Chondrocyte (in vitro differentiated cells): ENCODE measurements around the gene RNF40. TPM values are rescaled to one million over a fixed set of nuclear protein-coding genes. Genes with fewer than 3 reads are reported as not detected.
"Not testable (repeated sequence)": the region's sequence is repeated elsewhere in the genome, so short reads cannot be mapped to it uniquely, and the experiment has no call there.

Source experiments
- DNase-seq: peaks from one replicate; pipeline ENCODE4 v3.0.0; 2021; ENCODE audit warnings: mixed read lengths, low spot score
- H3K27ac Mint-ChIP-seq: one replicate; pipeline ENCODE4 v1.8.0; 2021; ENCODE audit warnings: mild to moderate bottlenecking, moderate library complexity, mixed read lengths; ENCODE audit not compliant: unreplicated experiment
- H3K27me3 Mint-ChIP-seq: 2 replicates; pipeline ENCODE4 v1.8.0; 2021; ENCODE audit warnings: low read depth, mixed read lengths
- H3K36me3 Mint-ChIP-seq: 2 replicates; pipeline ENCODE4 v1.8.0; 2021; ENCODE audit warnings: low read depth, mixed read lengths
- H3K4me1 Mint-ChIP-seq: 2 replicates; pipeline ENCODE4 v1.8.0; 2021; ENCODE audit warnings: low read depth, mild to moderate bottlenecking, mixed read lengths
- H3K4me3 Mint-ChIP-seq: one replicate; pipeline ENCODE4 v1.8.0; 2021; ENCODE audit warnings: mild to moderate bottlenecking, moderate library complexity, mixed read lengths; ENCODE audit not compliant: unreplicated experiment
- H3K9me3 Mint-ChIP-seq: 2 replicates; pipeline ENCODE4 v1.8.0; 2021; ENCODE audit warnings: low read depth, mixed read lengths
- total RNA-seq: library from RNA; stranded (reverse); gene quantifications from 3 replicates; pipeline ENCODE4 v1.2.1, GENCODE V29; 2021
- TF ChIP-seq, protein P1 (sequence below): fragments of 200-600 bp; sonication (generic); IDR thresholded peaks from 2 replicates; pipeline ENCODE4 v1.5.0; 2021; ENCODE audit warnings: antibody characterized with exemption, mild to moderate bottlenecking, moderate library complexity

The RNF40 gene
- total RNA-seq, 1 donor from 2014 or later = 71.1 TPM

DNA sequence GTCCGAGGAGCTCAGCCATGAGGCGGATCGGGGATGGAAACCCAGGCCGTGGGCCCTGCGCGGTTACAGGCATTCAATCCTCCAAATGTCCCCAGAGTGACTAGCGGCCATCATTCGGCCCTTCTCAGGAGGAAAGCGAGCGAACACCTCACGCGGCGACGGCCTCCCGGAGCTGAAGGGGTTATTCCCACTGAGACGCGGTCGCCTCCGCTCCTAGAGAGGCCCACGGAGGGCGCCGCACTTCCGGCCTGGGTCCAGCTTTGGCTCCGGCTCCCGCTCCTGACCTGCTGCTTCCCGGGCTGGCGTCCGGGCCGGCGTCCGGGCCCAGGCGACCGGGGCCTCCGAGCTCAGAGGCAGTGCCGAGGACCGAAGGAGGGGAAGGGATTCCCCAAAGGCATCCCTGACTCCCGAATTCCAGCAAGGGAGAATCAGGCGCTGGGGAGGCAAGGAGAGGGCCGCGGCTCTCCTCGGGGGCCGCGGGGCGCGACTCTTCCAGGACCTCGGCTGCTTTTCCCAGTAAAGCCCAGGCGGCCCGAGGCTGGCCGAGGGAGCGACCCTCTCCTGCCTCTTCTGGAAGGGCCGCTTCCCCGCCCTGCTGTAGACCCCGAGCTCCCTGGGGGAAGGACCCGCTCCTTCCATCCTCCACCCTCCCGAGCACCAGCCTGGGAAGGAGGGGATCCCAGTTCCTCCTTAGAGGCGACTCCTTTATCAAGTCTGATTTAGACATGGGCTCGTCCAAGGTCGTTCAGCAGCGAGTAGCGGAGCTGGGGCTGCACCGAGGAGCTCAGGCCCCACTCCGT is 43.4 kb downstream of the RNF40 start:
- H3K4me3 Mint-ChIP-seq = peak overlapping the region; percentile 79
- TF ChIP-seq, protein P1, sequence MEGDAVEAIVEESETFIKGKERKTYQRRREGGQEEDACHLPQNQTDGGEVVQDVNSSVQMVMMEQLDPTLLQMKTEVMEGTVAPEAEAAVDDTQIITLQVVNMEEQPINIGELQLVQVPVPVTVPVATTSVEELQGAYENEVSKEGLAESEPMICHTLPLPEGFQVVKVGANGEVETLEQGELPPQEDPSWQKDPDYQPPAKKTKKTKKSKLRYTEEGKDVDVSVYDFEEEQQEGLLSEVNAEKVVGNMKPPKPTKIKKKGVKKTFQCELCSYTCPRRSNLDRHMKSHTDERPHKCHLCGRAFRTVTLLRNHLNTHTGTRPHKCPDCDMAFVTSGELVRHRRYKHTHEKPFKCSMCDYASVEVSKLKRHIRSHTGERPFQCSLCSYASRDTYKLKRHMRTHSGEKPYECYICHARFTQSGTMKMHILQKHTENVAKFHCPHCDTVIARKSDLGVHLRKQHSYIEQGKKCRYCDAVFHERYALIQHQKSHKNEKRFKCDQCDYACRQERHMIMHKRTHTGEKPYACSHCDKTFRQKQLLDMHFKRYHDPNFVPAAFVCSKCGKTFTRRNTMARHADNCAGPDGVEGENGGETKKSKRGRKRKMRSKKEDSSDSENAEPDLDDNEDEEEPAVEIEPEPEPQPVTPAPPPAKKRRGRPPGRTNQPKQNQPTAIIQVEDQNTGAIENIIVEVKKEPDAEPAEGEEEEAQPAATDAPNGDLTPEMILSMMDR = peak; percentile 39
- H3K4me1 Mint-ChIP-seq = peaks cover 19% of the 10 kb centered on the region
- peak; percentile 96 for DNase-seq
- H3K27me3 Mint-ChIP-seq = no peaks in the 10 kb centered on the region
- H3K9me3 Mint-ChIP-seq = no peaks in the 10 kb centered on the region
- H3K27ac Mint-ChIP-seq = peak overlapping the region; percentile 88
- no peaks in the 10 kb centered on the region for H3K36me3 Mint-ChIP-seq

DNA sequence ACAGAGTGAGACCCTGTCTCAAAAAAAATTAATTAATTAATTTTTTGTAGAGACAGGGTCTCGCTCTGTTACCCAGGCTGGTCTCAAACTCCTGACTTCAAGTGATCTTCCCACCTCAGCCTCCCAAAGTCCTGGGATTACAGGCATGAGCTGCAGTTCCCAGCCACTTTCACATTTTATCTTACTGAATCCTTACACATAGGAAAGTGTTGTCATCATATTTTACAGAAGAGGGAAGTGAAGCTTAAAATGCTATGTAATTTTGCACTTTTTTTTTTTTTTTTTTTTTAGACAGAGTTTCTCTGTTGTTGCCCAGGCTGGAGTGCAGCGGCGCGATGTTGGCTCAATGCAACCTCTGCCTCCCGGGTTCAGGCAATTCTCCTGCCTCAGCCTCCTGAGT is 46.0 kb downstream of the RNF40 start:
- no peak overlapping the region for H3K27ac Mint-ChIP-seq
- H3K4me3 Mint-ChIP-seq = no peak overlapping the region
- no peaks in the 10 kb centered on the region for H3K27me3 Mint-ChIP-seq
- H3K9me3 Mint-ChIP-seq = no peaks in the 10 kb centered on the region
- H3K36me3 Mint-ChIP-seq = no peaks in the 10 kb centered on the region
- TF ChIP-seq, protein P1 = no peak
- no peak for DNase-seq
- H3K4me1 Mint-ChIP-seq = peaks cover 19% of the 10 kb centered on the region

DNA sequence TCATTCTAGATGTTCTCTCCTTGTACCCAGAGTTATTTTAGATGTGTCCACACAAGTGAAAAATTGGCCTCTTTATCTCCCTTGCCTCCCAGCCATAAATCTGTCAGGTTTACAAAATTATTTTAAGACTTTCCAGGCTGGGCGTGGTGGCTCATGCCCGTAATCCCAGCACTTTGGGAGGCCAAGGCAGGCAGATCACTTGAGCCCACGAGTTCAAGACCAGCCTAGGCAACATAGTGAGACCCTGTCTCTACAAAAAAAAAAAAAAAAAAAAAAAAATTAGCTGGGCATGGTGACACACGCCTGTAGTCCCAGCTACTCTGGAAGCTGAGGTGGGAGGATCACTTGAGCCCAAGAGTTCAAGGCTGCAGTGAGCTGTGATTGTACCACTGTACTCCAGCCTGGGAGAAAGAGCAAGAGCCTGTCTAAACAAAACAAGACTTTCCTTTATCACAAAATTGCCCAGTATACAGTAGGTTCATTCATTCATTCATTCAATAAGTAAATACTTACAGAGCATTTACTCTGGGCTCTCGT is 46.8 kb downstream of the RNF40 start:
- not testable (repeated sequence) for H3K9me3 Mint-ChIP-seq, H3K27ac Mint-ChIP-seq, H3K27me3 Mint-ChIP-seq, DNase-seq, H3K4me3 Mint-ChIP-seq, H3K36me3 Mint-ChIP-seq
- H3K4me1 Mint-ChIP-seq = peaks cover 22% of the 10 kb centered on the region

DNA sequence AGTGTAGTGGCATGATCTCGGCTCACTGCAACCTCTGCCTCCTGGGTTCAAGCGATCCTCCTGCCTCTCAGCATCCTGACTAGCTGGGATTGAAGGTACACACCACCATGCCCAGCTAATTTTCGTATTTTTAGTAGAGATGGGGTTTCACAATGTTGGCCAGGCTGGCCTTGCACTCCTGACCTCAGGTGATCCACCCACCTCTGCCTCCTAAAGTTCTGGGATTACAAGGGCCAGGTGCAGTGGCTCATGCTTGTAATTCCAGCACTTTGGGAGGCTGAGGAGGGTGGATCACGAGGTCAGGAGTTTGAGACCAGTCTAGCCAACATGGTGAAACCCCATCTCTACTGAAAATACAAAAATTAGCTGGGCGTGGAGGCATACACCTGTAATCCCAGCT is 47.6 kb downstream of the RNF40 start:
- not testable (repeated sequence) for H3K9me3 Mint-ChIP-seq, DNase-seq, H3K4me3 Mint-ChIP-seq, H3K27ac Mint-ChIP-seq, H3K27me3 Mint-ChIP-seq, H3K36me3 Mint-ChIP-seq
- H3K4me1 Mint-ChIP-seq = peaks cover 27% of the 10 kb centered on the region

- Mint-ChIP-seq H3K27me3 (no peaks in the 10 kb centered on the region), H3K36me3 (no peaks in the 10 kb centered on the region), H3K4me3 (peak overlapping the region; percentile 84), H3K4me1 (peaks cover 14% of the 10 kb centered on the region), H3K9me3 (no peaks in the 10 kb centered on the region), H3K27ac (peak overlapping the region; percentile 74)
- DNase-seq = no peak
- TF ChIP-seq, protein P1 = no peak
Measured at GRCh38 chr16:30813821-30814189, 51.7 kb downstream of the RNF40 start.

- TF ChIP-seq, protein P1 = no peak
- H3K9me3 Mint-ChIP-seq = peaks cover 2% of the 10 kb centered on the region
- no peaks in the 10 kb centered on the region for H3K36me3 Mint-ChIP-seq
- no peak overlapping the region for H3K4me3 Mint-ChIP-seq
- DNase-seq = no peak
- H3K27ac Mint-ChIP-seq = no peak overlapping the region
- peaks cover 14% of the 10 kb centered on the region for H3K4me1 Mint-ChIP-seq
- H3K27me3 Mint-ChIP-seq = no peaks in the 10 kb centered on the region
Measured at GRCh38 chr16:30816769-30817168, 54.6 kb downstream of the RNF40 start.
